B cell (primary cell): ENCODE results near the gene ANKRD52. TPM values are rescaled to one million over a fixed set of nuclear protein-coding genes. Genes with fewer than 3 reads are reported as not detected.

ENCODE experiments used
- polyA plus RNA-seq: library from polyadenylated mRNA; depleted of rRNA; stranded (reverse); fragments of >200 nt; gene quantifications from 2 replicates; pipeline ENCODE4 v1.2.3, GENCODE V29; 2012
- total RNA-seq, 2 donors: library from RNA; stranded (reverse); fragments of 120-200 nt in 1 of 2; gene quantifications; 1 replicate in 1 of 2; 2 replicates in 1 of 2; pipeline versions ENCODE4 v1.2.3 to v1.2.4, GENCODE V29; 2013 to 2022

ANKRD52 gene
- total and polyA plus RNA-seq, 2 donors (not counting 1 experiment from before 2014, with no cell fraction given), result 17.9 to 46.5 TPM

Other genes with a start within 250 kb of the ANKRD52 start
- gene IKZF4, start 237.3 kb downstream of the ANKRD52 start, total RNA-seq, result 7.6 and 8.9 TPM in 2 replicates
- gene IKZF4, start 237.3 kb downstream of the ANKRD52 start, polyA plus RNA-seq, result 2.3 and 2.4 TPM in 2 replicates
- gene RPS26, start 216.5 kb downstream of the ANKRD52 start, total RNA-seq, result 19.4 and 21.0 TPM in 2 replicates
- gene RPS26, start 216.5 kb downstream of the ANKRD52 start, polyA plus RNA-seq, result 549 and 2,188 TPM in 2 replicates
- gene ERBB3, start 178.2 kb downstream of the ANKRD52 start, total RNA-seq, result not detected in 2 replicates
- gene ERBB3, start 178.2 kb downstream of the ANKRD52 start, polyA plus RNA-seq, result 0.06 and 0.10 TPM in 2 replicates
- gene PA2G4, start 153.8 kb downstream of the ANKRD52 start, total RNA-seq, result 77.3 and 84.6 TPM in 2 replicates
- gene PA2G4, start 153.8 kb downstream of the ANKRD52 start, polyA plus RNA-seq, result 53.4 and 56.7 TPM in 2 replicates
- 4,341 and 4,738 TPM in 2 replicates for gene RPL41, start 141.8 kb downstream of the ANKRD52 start, total RNA-seq
- gene RPL41, start 141.8 kb downstream of the ANKRD52 start, polyA plus RNA-seq, result 8,499 and 10,371 TPM in 2 replicates
- 21.7 and 25.5 TPM in 2 replicates for gene ZC3H10, start 140.1 kb downstream of the ANKRD52 start, total RNA-seq
- gene ZC3H10, start 140.1 kb downstream of the ANKRD52 start, polyA plus RNA-seq, result 3.3 and 4.7 TPM in 2 replicates
- gene ESYT1, start 130.1 kb downstream of the ANKRD52 start, total RNA-seq, result 151 and 154 TPM in 2 replicates
- gene ESYT1, start 130.1 kb downstream of the ANKRD52 start, polyA plus RNA-seq, result 132 and 162 TPM in 2 replicates
- 23.7 and 25.7 TPM in 2 replicates for gene MYL6B, start 105.8 kb downstream of the ANKRD52 start, total RNA-seq
- 18.7 and 27.8 TPM in 2 replicates for gene MYL6B, start 105.8 kb downstream of the ANKRD52 start, polyA plus RNA-seq
- gene MYL6, start 100.0 kb downstream of the ANKRD52 start, total RNA-seq, result 645 and 675 TPM in 2 replicates
- 711 and 892 TPM in 2 replicates for gene MYL6, start 100.0 kb downstream of the ANKRD52 start, polyA plus RNA-seq
- 195 and 198 TPM in 2 replicates for gene SMARCC2, start 68.9 kb downstream of the ANKRD52 start, total RNA-seq
- 56.3 and 70.4 TPM in 2 replicates for gene SMARCC2, start 68.9 kb downstream of the ANKRD52 start, polyA plus RNA-seq
- gene RNF41, start 36.5 kb downstream of the ANKRD52 start, total RNA-seq, result 129 and 134 TPM in 2 replicates
- gene RNF41, start 36.5 kb downstream of the ANKRD52 start, polyA plus RNA-seq, result 107 and 113 TPM in 2 replicates
- 12.4 and 14.9 TPM in 2 replicates for gene NABP2, start 34.0 kb downstream of the ANKRD52 start, total RNA-seq
- gene NABP2, start 34.0 kb downstream of the ANKRD52 start, polyA plus RNA-seq, result 13.1 and 16.1 TPM in 2 replicates
- 0.41 and 0.69 TPM in 2 replicates for gene SLC39A5, start 28.3 kb downstream of the ANKRD52 start, total RNA-seq
- gene SLC39A5, start 28.3 kb downstream of the ANKRD52 start, polyA plus RNA-seq, result 0.92 and 0.97 TPM in 2 replicates
- 73.5 and 76.3 TPM in 2 replicates for gene COQ10A, start 8.6 kb upstream of the ANKRD52 start, total RNA-seq
- 73.6 and 84.5 TPM in 2 replicates for gene COQ10A, start 8.6 kb upstream of the ANKRD52 start, polyA plus RNA-seq
- gene CS, start 41.9 kb upstream of the ANKRD52 start, total RNA-seq, result 151 and 154 TPM in 2 replicates
- 114 and 157 TPM in 2 replicates for gene CS, start 41.9 kb upstream of the ANKRD52 start, polyA plus RNA-seq
- gene CNPY2, start 57.6 kb upstream of the ANKRD52 start, total RNA-seq, result 89.0 and 91.2 TPM in 2 replicates
- 52.9 and 61.9 TPM in 2 replicates for gene CNPY2, start 57.6 kb upstream of the ANKRD52 start, polyA plus RNA-seq
- 216 and 230 TPM in 2 replicates for gene PAN2, start 75.6 kb upstream of the ANKRD52 start, total RNA-seq
- gene PAN2, start 75.6 kb upstream of the ANKRD52 start, polyA plus RNA-seq, result 211 and 266 TPM in 2 replicates
- gene IL23A, start 80.5 kb upstream of the ANKRD52 start, total RNA-seq, result 18.5 and 20.5 TPM in 2 replicates
- 24.9 and 32.6 TPM in 2 replicates for gene IL23A, start 80.5 kb upstream of the ANKRD52 start, polyA plus RNA-seq
- 298 and 309 TPM in 2 replicates for gene STAT2, start 101.7 kb upstream of the ANKRD52 start, total RNA-seq
- 252 and 261 TPM in 2 replicates for gene STAT2, start 101.7 kb upstream of the ANKRD52 start, polyA plus RNA-seq
- not detected in 2 replicates for gene APOF, start 104.5 kb upstream of the ANKRD52 start, total RNA-seq
- gene APOF, start 104.5 kb upstream of the ANKRD52 start, polyA plus RNA-seq, result not detected in 2 replicates
- 44.4 and 46.6 TPM in 2 replicates for gene TIMELESS, start 191.0 kb upstream of the ANKRD52 start, total RNA-seq
- gene TIMELESS, start 191.0 kb upstream of the ANKRD52 start, polyA plus RNA-seq, result 17.2 and 24.3 TPM in 2 replicates
- gene MIP, start 196.3 kb upstream of the ANKRD52 start, total RNA-seq, result not detected in 2 replicates
- gene MIP, start 196.3 kb upstream of the ANKRD52 start, polyA plus RNA-seq, result not detected in 2 replicates
- 7.4 and 8.0 TPM in 2 replicates for gene SPRYD4, start 210.2 kb upstream of the ANKRD52 start, total RNA-seq
- 3.7 and 4.2 TPM in 2 replicates for gene SPRYD4, start 210.2 kb upstream of the ANKRD52 start, polyA plus RNA-seq
- 5.3 and 7.2 TPM in 2 replicates for gene GLS2, start 229.8 kb upstream of the ANKRD52 start, total RNA-seq
- gene GLS2, start 229.8 kb upstream of the ANKRD52 start, polyA plus RNA-seq, result 3.6 and 5.3 TPM in 2 replicates